DND-41 (cell line): ENCODE measurements around the gene ISG20.

ENCODE experiments used
- ATAC-seq: fragments of 200-7000 bp; cut with Tn5 transposase; 3 replicates; pipeline ENCODE4 v1.9.1; 2021; ENCODE audit warnings: low read depth; ENCODE audit not compliant: insufficient read depth
- DNase-seq: peaks from one replicate; pipeline ENCODE4 v3.0.0-alpha.2; 2020
- H2AFZ ChIP-seq: 2 replicates; pipeline ENCODE4 v1.6.0; 2012; ENCODE audit warnings: low read depth, low read length
- H3K27ac ChIP-seq: 2 replicates; pipeline ENCODE4 v1.5.1; 2012; ENCODE audit warnings: low read length, inconsistent platforms
- H3K27me3 ChIP-seq: fragments of 200-600 bp; sonication (generic); 2 replicates; pipeline ENCODE4 v1.6.0; 2012; ENCODE audit warnings: low read length, mild to moderate bottlenecking, inconsistent platforms; ENCODE audit not compliant: insufficient read depth, poor library complexity
- H3K36me3 ChIP-seq: 2 replicates; pipeline ENCODE4 v1.5.1; 2012; ENCODE audit warnings: low read length, inconsistent platforms; ENCODE audit not compliant: insufficient read depth
- H3K4me1 ChIP-seq: 2 replicates; pipeline ENCODE4 v1.5.1; 2012; ENCODE audit warnings: mild to moderate bottlenecking, low read length; ENCODE audit not compliant: insufficient read depth
- H3K4me2 ChIP-seq: 2 replicates; pipeline ENCODE4 v1.6.0; 2012; ENCODE audit warnings: mild to moderate bottlenecking, moderate library complexity, low read length, inconsistent platforms; ENCODE audit not compliant: insufficient read depth
- H3K4me3 ChIP-seq, 2 experiments: fragments of 200-600 bp in 1 of 2; shearing (Covaris generic) in 1 of 2; 2 replicates each; pipeline ENCODE4 v1.5.1; 2012 to 2016; ENCODE audit warnings: inconsistent platforms in 2 of 2, low read length in 2 of 2, mild to moderate bottlenecking in 2 of 2, low read depth in 1 of 2, moderate library complexity in 1 of 2
- H3K79me2 ChIP-seq: 2 replicates; pipeline ENCODE4 v1.6.0; 2012; ENCODE audit warnings: low read length, inconsistent platforms; ENCODE audit not compliant: insufficient read depth
- H3K9ac ChIP-seq: 2 replicates; pipeline ENCODE4 v1.6.0; 2012; ENCODE audit warnings: low read depth, mild to moderate bottlenecking, inconsistent platforms, low read length, moderate library complexity
- H3K9me3 ChIP-seq: 2 replicates; pipeline ENCODE4 v1.5.1; 2012; ENCODE audit warnings: low read length, moderate library complexity, mild to moderate bottlenecking, inconsistent platforms; ENCODE audit not compliant: insufficient read depth, severe bottlenecking
- H4K20me1 ChIP-seq: 2 replicates; pipeline ENCODE4 v1.6.0; 2012; ENCODE audit warnings: low read length; ENCODE audit not compliant: insufficient read depth
- EZH2 ChIP-seq: IDR thresholded peaks from 3 replicates; pipeline ENCODE4 v1.6.1; 2012; ENCODE audit warnings: borderline replicate concordance, low read depth, mild to moderate bottlenecking, moderate library complexity, low read length, inconsistent platforms; ENCODE audit not compliant: severe bottlenecking
- TF ChIP-seq, protein P1 (sequence below): IDR thresholded peaks from 2 replicates; pipeline ENCODE4 v1.5.1; 2012; ENCODE audit warnings: borderline replicate concordance, low read length, moderate library complexity, mild to moderate bottlenecking; ENCODE audit not compliant: poor library complexity, severe bottlenecking; ENCODE audit errors: extremely low read depth

Gene ISG20

GRCh38 chr15:88695691-88696251, 57.0 kb downstream of the ISG20 start:
- Histone ChIP-seq H3K27me3 (no peaks in the 10 kb centered on the region), H3K4me2 (no peak overlapping the region), H3K9ac (no peak overlapping the region), H3K4me3 (no peak overlapping the region), H3K4me1 (no peaks in the 10 kb centered on the region), H3K36me3 (no peaks in the 10 kb centered on the region), H4K20me1 (no peaks in the 10 kb centered on the region), H3K27ac (no peak overlapping the region), H2AFZ (no peak overlapping the region), H3K9me3 (no peaks in the 10 kb centered on the region), H3K79me2 (no peaks in the 10 kb centered on the region)
- TF ChIP-seq, protein P1, sequence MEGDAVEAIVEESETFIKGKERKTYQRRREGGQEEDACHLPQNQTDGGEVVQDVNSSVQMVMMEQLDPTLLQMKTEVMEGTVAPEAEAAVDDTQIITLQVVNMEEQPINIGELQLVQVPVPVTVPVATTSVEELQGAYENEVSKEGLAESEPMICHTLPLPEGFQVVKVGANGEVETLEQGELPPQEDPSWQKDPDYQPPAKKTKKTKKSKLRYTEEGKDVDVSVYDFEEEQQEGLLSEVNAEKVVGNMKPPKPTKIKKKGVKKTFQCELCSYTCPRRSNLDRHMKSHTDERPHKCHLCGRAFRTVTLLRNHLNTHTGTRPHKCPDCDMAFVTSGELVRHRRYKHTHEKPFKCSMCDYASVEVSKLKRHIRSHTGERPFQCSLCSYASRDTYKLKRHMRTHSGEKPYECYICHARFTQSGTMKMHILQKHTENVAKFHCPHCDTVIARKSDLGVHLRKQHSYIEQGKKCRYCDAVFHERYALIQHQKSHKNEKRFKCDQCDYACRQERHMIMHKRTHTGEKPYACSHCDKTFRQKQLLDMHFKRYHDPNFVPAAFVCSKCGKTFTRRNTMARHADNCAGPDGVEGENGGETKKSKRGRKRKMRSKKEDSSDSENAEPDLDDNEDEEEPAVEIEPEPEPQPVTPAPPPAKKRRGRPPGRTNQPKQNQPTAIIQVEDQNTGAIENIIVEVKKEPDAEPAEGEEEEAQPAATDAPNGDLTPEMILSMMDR: no peak
- no peak for TF ChIP-seq EZH2
- DNase-seq: no peak
- no peak for ATAC-seq

- Histone ChIP-seq H4K20me1 (no peaks in the 10 kb centered on the region), H3K9ac (no peak overlapping the region), H3K9me3 (no peaks in the 10 kb centered on the region), H3K4me2 (no peak overlapping the region), H2AFZ (no peak overlapping the region), H3K4me1 (no peaks in the 10 kb centered on the region), H3K4me3 (no peak overlapping the region), H3K27me3 (no peaks in the 10 kb centered on the region), H3K36me3 (no peaks in the 10 kb centered on the region), H3K27ac (no peak overlapping the region), H3K79me2 (no peaks in the 10 kb centered on the region)
- no peak for DNase-seq
- TF ChIP-seq EZH2: no peak
- TF ChIP-seq, protein P1: no peak
- no peak for ATAC-seq
These were observed 57.4 kb downstream of the ISG20 start for GRCh38 chr15:88696254-88696653.

DNA sequence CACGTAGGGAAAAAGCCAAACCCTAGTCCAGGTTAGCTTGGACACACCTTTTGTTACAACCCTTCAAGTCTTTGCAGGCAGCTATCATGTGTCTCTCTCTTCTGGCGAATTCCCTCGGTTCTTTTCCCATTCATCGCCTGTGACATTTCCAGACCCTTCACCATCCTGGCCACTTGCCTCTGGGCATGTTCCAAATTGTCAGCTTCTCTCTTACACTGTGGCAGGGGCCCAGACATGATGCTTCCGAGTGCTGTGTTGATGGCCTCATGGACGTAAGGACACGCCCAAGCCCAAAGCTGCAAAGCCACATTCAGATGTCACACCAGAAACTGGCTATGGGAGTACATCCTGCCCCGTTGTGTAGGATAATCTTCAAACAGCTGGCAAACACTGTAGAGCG, 58.5 kb downstream of the ISG20 start:
- no peak for ATAC-seq
- no peaks in the 10 kb centered on the region for H3K27me3 ChIP-seq
- no peak for DNase-seq
- no peaks in the 10 kb centered on the region for H4K20me1 ChIP-seq
- H3K4me3 ChIP-seq: no peak overlapping the region
- no peak overlapping the region for H2AFZ ChIP-seq
- H3K4me1 ChIP-seq: no peaks in the 10 kb centered on the region
- H3K9me3 ChIP-seq: no peaks in the 10 kb centered on the region
- no peak for TF ChIP-seq EZH2
- TF ChIP-seq, protein P1: no peak
- H3K36me3 ChIP-seq: no peaks in the 10 kb centered on the region
- no peak overlapping the region for H3K9ac ChIP-seq
- no peak overlapping the region for H3K4me2 ChIP-seq
- H3K79me2 ChIP-seq: no peaks in the 10 kb centered on the region
- H3K27ac ChIP-seq: no peak overlapping the region

- Histone ChIP-seq H3K4me3 (no peak overlapping the region), H3K79me2 (no peaks in the 10 kb centered on the region), H3K4me1 (no peaks in the 10 kb centered on the region), H3K9ac (no peak overlapping the region), H4K20me1 (no peaks in the 10 kb centered on the region), H3K9me3 (no peaks in the 10 kb centered on the region), H3K27ac (no peak overlapping the region), H3K4me2 (no peak overlapping the region), H3K36me3 (no peaks in the 10 kb centered on the region), H3K27me3 (no peaks in the 10 kb centered on the region), H2AFZ (no peak overlapping the region)
- no peak for DNase-seq
- no peak for TF ChIP-seq EZH2
- TF ChIP-seq, protein P1: no peak
- ATAC-seq: no peak
These were observed 61.0 kb downstream of the ISG20 start for GRCh38 chr15:88699861-88700260.
